Activated naive CD4-positive, alpha-beta T cell treated with anti-CD3 and anti-CD28 coated beads, Interleukin-2, amount 10 ng/mL, durations not matched to agents 7 days and 5 days (primary cell): ENCODE measurements around the gene OMD.

Experiments used
- CTCF ChIA-PET: fragments of 350-600 bp; sonication (Branson Sonifier 250); formaldehyde crosslinking; loops from one replicate; lab custom pipeline; 2021; ENCODE audit warnings: antibody characterized with exemption; lab: Charles Lee
- DNase-seq: peaks from one replicate; pipeline ENCODE4 v3.0.0-alpha.2; 2020
- H3K27ac Mint-ChIP-seq: one replicate; pipeline ENCODE4 v1.8.0; 2021; ENCODE audit warnings: mild to moderate bottlenecking, moderate library complexity, mixed read lengths
- H3K27me3 Mint-ChIP-seq: one replicate; pipeline ENCODE4 v1.8.0; 2021; ENCODE audit warnings: mild to moderate bottlenecking, mixed read lengths
- H3K36me3 Mint-ChIP-seq: one replicate; pipeline ENCODE4 v1.8.0; 2021; ENCODE audit warnings: mixed read lengths
- H3K4me1 Mint-ChIP-seq: one replicate; pipeline ENCODE4 v1.8.0; 2021; ENCODE audit warnings: mixed read lengths
- H3K4me3 Mint-ChIP-seq: one replicate; pipeline ENCODE4 v1.8.0; 2021; ENCODE audit warnings: mild to moderate bottlenecking, moderate library complexity, mixed read lengths
- H3K9me3 Mint-ChIP-seq: one replicate; pipeline ENCODE4 v1.8.0; 2021; ENCODE audit warnings: mixed read lengths

OMD gene

GRCh38 chr9:92402826-92403745 lies 21.2 kb downstream of the OMD start:
- H3K36me3 Mint-ChIP-seq: peaks cover 2% of the 10 kb centered on the region
- H3K27me3 Mint-ChIP-seq: no peaks in the 10 kb centered on the region
- peaks cover 27% of the 10 kb centered on the region for H3K4me1 Mint-ChIP-seq
- H3K9me3 Mint-ChIP-seq: no peaks in the 10 kb centered on the region
- H3K4me3 Mint-ChIP-seq: no peak overlapping the region
- CTCF ChIA-PET: interaction anchor here (0.6 kb wide), 1 partner anchor 27 kb away, joined by 4 read pairs; no protein-coding TSS in a partner anchor
- H3K27ac Mint-ChIP-seq: no peak overlapping the region
- no peak for DNase-seq

- peaks cover 2% of the 10 kb centered on the region for H3K36me3 Mint-ChIP-seq
- DNase-seq: no peak
- H3K4me3 Mint-ChIP-seq: no peak overlapping the region
- H3K27ac Mint-ChIP-seq: no peak overlapping the region
- no peaks in the 10 kb centered on the region for H3K27me3 Mint-ChIP-seq
- H3K9me3 Mint-ChIP-seq: no peaks in the 10 kb centered on the region
- peaks cover 27% of the 10 kb centered on the region for H3K4me1 Mint-ChIP-seq
- CTCF ChIA-PET: no interaction called here
These were observed 21.9 kb downstream of the OMD start for GRCh38 chr9:92402360-92402759.

GRCh38 chr9:92397853-92398252 lies 26.4 kb downstream of the OMD start:
- H3K9me3 Mint-ChIP-seq: no peaks in the 10 kb centered on the region
- no peak overlapping the region for H3K27ac Mint-ChIP-seq
- no peak for DNase-seq
- no peaks in the 10 kb centered on the region for H3K4me1 Mint-ChIP-seq
- no peak overlapping the region for H3K4me3 Mint-ChIP-seq
- no peaks in the 10 kb centered on the region for H3K27me3 Mint-ChIP-seq
- CTCF ChIA-PET: no interaction called here
- H3K36me3 Mint-ChIP-seq: no peaks in the 10 kb centered on the region

GRCh38 chr9:92395617-92396016 lies 28.7 kb downstream of the OMD start:
- CTCF ChIA-PET: no interaction called here
- no peaks in the 10 kb centered on the region for H3K36me3 Mint-ChIP-seq
- DNase-seq: no peak
- no peak overlapping the region for H3K4me3 Mint-ChIP-seq
- H3K27ac Mint-ChIP-seq: no peak overlapping the region
- no peaks in the 10 kb centered on the region for H3K9me3 Mint-ChIP-seq
- H3K27me3 Mint-ChIP-seq: no peaks in the 10 kb centered on the region
- H3K4me1 Mint-ChIP-seq: no peaks in the 10 kb centered on the region

- H3K9me3 Mint-ChIP-seq: no peaks in the 10 kb centered on the region
- no peak overlapping the region for H3K27ac Mint-ChIP-seq
- no peaks in the 10 kb centered on the region for H3K27me3 Mint-ChIP-seq
- no peak for DNase-seq
- H3K36me3 Mint-ChIP-seq: no peaks in the 10 kb centered on the region
- H3K4me3 Mint-ChIP-seq: no peak overlapping the region
- H3K4me1 Mint-ChIP-seq: no peaks in the 10 kb centered on the region
- CTCF ChIA-PET: no interaction called here
These were observed 30.6 kb downstream of the OMD start for GRCh38 chr9:92393686-92394085.

GRCh38 chr9:92392690-92393089 lies 31.6 kb downstream of the OMD start:
- H3K27me3 Mint-ChIP-seq: no peaks in the 10 kb centered on the region
- CTCF ChIA-PET: no interaction called here
- H3K36me3 Mint-ChIP-seq: no peaks in the 10 kb centered on the region
- H3K9me3 Mint-ChIP-seq: no peaks in the 10 kb centered on the region
- H3K4me1 Mint-ChIP-seq: no peaks in the 10 kb centered on the region
- H3K27ac Mint-ChIP-seq: no peak overlapping the region
- no peak overlapping the region for H3K4me3 Mint-ChIP-seq
- no peak for DNase-seq

- H3K4me1 Mint-ChIP-seq: no peaks in the 10 kb centered on the region
- no peaks in the 10 kb centered on the region for H3K9me3 Mint-ChIP-seq
- DNase-seq: no peak
- H3K27ac Mint-ChIP-seq: no peak overlapping the region
- CTCF ChIA-PET: no interaction called here
- H3K36me3 Mint-ChIP-seq: no peaks in the 10 kb centered on the region
- H3K27me3 Mint-ChIP-seq: no peaks in the 10 kb centered on the region
- no peak overlapping the region for H3K4me3 Mint-ChIP-seq
These were observed 38.3 kb downstream of the OMD start for GRCh38 chr9:92385953-92386352.

- H3K27me3 Mint-ChIP-seq: no peaks in the 10 kb centered on the region
- no peak overlapping the region for H3K27ac Mint-ChIP-seq
- no peaks in the 10 kb centered on the region for H3K9me3 Mint-ChIP-seq
- no peak for DNase-seq
- no peaks in the 10 kb centered on the region for H3K4me1 Mint-ChIP-seq
- no peaks in the 10 kb centered on the region for H3K36me3 Mint-ChIP-seq
- no peak overlapping the region for H3K4me3 Mint-ChIP-seq
- CTCF ChIA-PET: no interaction called here
These were observed 38.8 kb downstream of the OMD start for GRCh38 chr9:92385477-92385876.

- H3K27ac Mint-ChIP-seq: no peak overlapping the region
- CTCF ChIA-PET: no interaction called here
These were observed 39.3 kb downstream of the OMD start for GRCh38 chr9:92385001-92385400.

GRCh38 chr9:92384375-92384774 lies 39.9 kb downstream of the OMD start:
- no peak overlapping the region for H3K27ac Mint-ChIP-seq
- H3K27me3 Mint-ChIP-seq: no peaks in the 10 kb centered on the region
- DNase-seq: no peak
- peaks cover 4% of the 10 kb centered on the region for H3K4me1 Mint-ChIP-seq
- peaks cover 3% of the 10 kb centered on the region for H3K36me3 Mint-ChIP-seq
- CTCF ChIA-PET: no interaction called here
- H3K9me3 Mint-ChIP-seq: no peaks in the 10 kb centered on the region
- no peak overlapping the region for H3K4me3 Mint-ChIP-seq

More at GRCh38 chr9:92385001-92385400, 39.3 kb downstream of the OMD start:
- no peaks in the 10 kb centered on the region for H3K9me3 Mint-ChIP-seq
- no peak for DNase-seq
- no peaks in the 10 kb centered on the region for H3K4me1 Mint-ChIP-seq
- H3K4me3 Mint-ChIP-seq: no peak overlapping the region
- H3K36me3 Mint-ChIP-seq: no peaks in the 10 kb centered on the region
- no peaks in the 10 kb centered on the region for H3K27me3 Mint-ChIP-seq

- H3K4me1 Mint-ChIP-seq: peaks cover 23% of the 10 kb centered on the region
- H3K27ac Mint-ChIP-seq: no peak overlapping the region
- H3K36me3 Mint-ChIP-seq: peaks cover 6% of the 10 kb centered on the region
- no peaks in the 10 kb centered on the region for H3K27me3 Mint-ChIP-seq
- CTCF ChIA-PET: no interaction called here
- no peaks in the 10 kb centered on the region for H3K9me3 Mint-ChIP-seq
- no peak for DNase-seq
- H3K4me3 Mint-ChIP-seq: no peak overlapping the region
These were observed 42.5 kb downstream of the OMD start for GRCh38 chr9:92381775-92382174.

GRCh38 chr9:92380603-92381002 lies 43.7 kb downstream of the OMD start:
- Mint-ChIP-seq H3K27me3 (no peaks in the 10 kb centered on the region), H3K27ac (no peak overlapping the region), H3K9me3 (no peaks in the 10 kb centered on the region), H3K4me3 (no peak overlapping the region), H3K36me3 (peaks cover 12% of the 10 kb centered on the region), H3K4me1 (peaks cover 23% of the 10 kb centered on the region)
- CTCF ChIA-PET: no interaction called here
- DNase-seq: no peak

GRCh38 chr9:92378865-92379560 lies 45.3 kb downstream of the OMD start:
- CTCF ChIA-PET: no interaction called here
- Mint-ChIP-seq H3K9me3 (peaks cover 6% of the 10 kb centered on the region), H3K36me3 (peaks cover 22% of the 10 kb centered on the region), H3K4me1 (peaks cover 23% of the 10 kb centered on the region), H3K27ac (no peak overlapping the region), H3K4me3 (no peak overlapping the region), H3K27me3 (no peaks in the 10 kb centered on the region)
- no peak for DNase-seq

- no peak overlapping the region for H3K4me3 Mint-ChIP-seq
- H3K9me3 Mint-ChIP-seq: peaks cover 11% of the 10 kb centered on the region
- H3K36me3 Mint-ChIP-seq: peaks cover 25% of the 10 kb centered on the region
- peaks cover 23% of the 10 kb centered on the region for H3K4me1 Mint-ChIP-seq
- no peaks in the 10 kb centered on the region for H3K27me3 Mint-ChIP-seq
- DNase-seq: no peak
- no peak overlapping the region for H3K27ac Mint-ChIP-seq
- CTCF ChIA-PET: no interaction called here
These were observed 46.4 kb downstream of the OMD start for GRCh38 chr9:92377876-92378275.

- H3K9me3 Mint-ChIP-seq: peaks cover 17% of the 10 kb centered on the region
- H3K27ac Mint-ChIP-seq: no peak overlapping the region
- no peak overlapping the region for H3K4me3 Mint-ChIP-seq
- peaks cover 33% of the 10 kb centered on the region for H3K36me3 Mint-ChIP-seq
- DNase-seq: no peak
- peaks cover 7% of the 10 kb centered on the region for H3K4me1 Mint-ChIP-seq
- CTCF ChIA-PET: no interaction called here
- H3K27me3 Mint-ChIP-seq: no peaks in the 10 kb centered on the region
These were observed 51.1 kb downstream of the OMD start for GRCh38 chr9:92373167-92373566.
